Lower lobe of right lung (tissue), 2 donors: ENCODE measurements around the gene ACSS1. TPM values are rescaled to one million over a fixed set of nuclear protein-coding genes. Genes with fewer than 3 reads are reported as not detected.

Source experiments
- ATAC-seq, 2 donors: fragments of 200-7000 bp; cut with Tn5 transposase; one replicate each; pipeline ENCODE4 v1.9.1; 2020 to 2022; ENCODE audit warnings: mild to moderate bottlenecking in 2 of 2, moderate library complexity in 2 of 2
- DNase-seq: peaks from one replicate; pipeline ENCODE4 v3.0.0-alpha.2; 2020
- H3K27ac ChIP-seq: fragments of 200-600 bp; one replicate; pipeline ENCODE4 v1.8.0; 2022
- H3K27me3 ChIP-seq: fragments of 200-600 bp; one replicate; pipeline ENCODE4 v1.8.0; 2022; ENCODE audit warnings: low read depth
- H3K36me3 ChIP-seq: fragments of 200-600 bp; one replicate; pipeline ENCODE4 v1.8.0; 2022; ENCODE audit warnings: mild to moderate bottlenecking
- H3K4me1 ChIP-seq: fragments of 200-600 bp; one replicate; pipeline ENCODE4 v1.8.0; 2022
- H3K4me3 ChIP-seq: fragments of 200-600 bp; one replicate; pipeline ENCODE4 v1.8.0; 2022; ENCODE audit warnings: mild to moderate bottlenecking
- H3K9me3 ChIP-seq: fragments of 200-600 bp; one replicate; pipeline ENCODE4 v1.8.0; 2022
- CTCF ChIP-seq: fragments of 200-600 bp; IDR thresholded peaks from one replicate; pipeline ENCODE4 v1.8.0; 2022; ENCODE audit warnings: antibody characterized with exemption, mild to moderate bottlenecking
- intact Hi-C: fragments of 100-400 bp; cut with DNase I; formaldehyde crosslinking; loops from one replicate; pipeline ENCODE4 v1.11.0; 2022
- total RNA-seq: library from RNA; stranded (reverse); fragmentation: NEBNext Ultra II Directional; extraction: Animal tissue kit (Norgen Biotek cat#: 25700); gene quantifications from one replicate; pipeline ENCODE4 v1.2.1, GENCODE V29; 2021
- donor health status: DM: no; HTN: yes; CAD: no; lungs with severe emphysema.

The ACSS1 gene
- total RNA-seq, 1 donor from 2014 or later: 41.8 TPM

- intact Hi-C loops: no loop called here
- H3K27ac ChIP-seq: peak overlapping the region; percentile 73
- ATAC-seq (no peak), DNase-seq (no peak)
- peaks cover 93% of the 10 kb centered on the region for H3K4me1 ChIP-seq
- no peaks in the 10 kb centered on the region for H3K27me3 ChIP-seq
- no peak overlapping the region for H3K4me3 ChIP-seq
- H3K9me3 ChIP-seq: no peaks in the 10 kb centered on the region
- TF ChIP-seq CTCF: no peak
- H3K36me3 ChIP-seq: no peaks in the 10 kb centered on the region
Measured at GRCh38 chr20:25037288-25038102, 20.4 kb downstream of the ACSS1 start.

DNA sequence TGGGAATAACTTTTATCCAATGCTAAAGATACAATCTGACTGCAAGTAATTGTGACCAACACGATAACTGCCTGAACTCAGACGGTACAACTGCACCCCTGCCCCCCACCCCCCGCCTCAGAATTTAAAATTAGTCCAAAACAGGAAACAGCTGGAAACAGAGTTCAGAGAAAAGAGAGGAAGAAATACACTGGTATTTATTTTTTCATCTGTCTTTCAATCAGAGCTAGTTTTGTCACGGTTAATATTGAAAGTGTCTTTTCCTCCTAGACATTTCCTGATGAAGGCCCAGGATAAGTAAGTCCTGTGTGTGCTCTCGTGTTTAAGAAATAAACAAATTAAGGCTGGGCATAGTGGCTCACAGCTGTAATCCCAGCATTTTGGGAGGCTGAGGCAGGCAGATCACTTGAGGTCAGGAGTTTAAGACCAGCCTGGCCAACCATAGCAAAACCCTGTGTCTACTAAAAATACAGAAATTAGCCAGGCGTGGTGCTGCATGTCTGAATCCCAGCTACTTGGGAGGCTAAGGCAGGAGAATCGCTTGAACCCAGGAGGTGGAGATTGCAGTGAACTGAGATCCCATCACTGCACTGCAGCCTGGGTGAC lies 21.5 kb downstream of the ACSS1 start:
- ATAC-seq (no peak), DNase-seq (no peak)
- H3K27ac ChIP-seq: peak overlapping the region; percentile 73
- H3K4me3 ChIP-seq: no peak overlapping the region
- H3K9me3 ChIP-seq: no peaks in the 10 kb centered on the region
- peaks cover 89% of the 10 kb centered on the region for H3K4me1 ChIP-seq
- no peak for TF ChIP-seq CTCF
- intact Hi-C loops: no loop called here
- H3K27me3 ChIP-seq: no peaks in the 10 kb centered on the region
- no peaks in the 10 kb centered on the region for H3K36me3 ChIP-seq

DNA sequence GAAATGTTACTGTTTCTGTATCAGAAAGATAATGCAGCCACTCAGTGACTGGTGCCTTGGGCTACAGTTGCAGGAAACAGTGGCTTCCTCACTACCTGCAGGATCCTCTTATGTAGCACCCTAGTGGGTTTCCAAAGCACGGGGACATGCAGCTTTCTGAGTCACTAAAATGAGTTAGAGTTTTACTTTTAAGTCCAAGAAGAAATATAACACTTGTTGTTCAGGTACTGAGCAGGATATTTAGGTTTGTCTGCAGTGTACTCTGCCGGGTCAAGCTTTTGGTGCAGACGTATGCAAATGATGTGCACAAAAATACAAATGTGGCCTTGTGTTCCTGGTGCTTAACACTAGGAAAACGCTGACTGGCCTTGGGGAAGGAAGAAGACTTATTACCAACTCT lies 22.0 kb downstream of the ACSS1 start:
- Histone ChIP-seq H3K9me3 (no peaks in the 10 kb centered on the region), H3K36me3 (no peaks in the 10 kb centered on the region), H3K4me1 (peaks cover 84% of the 10 kb centered on the region), H3K4me3 (no peak overlapping the region), H3K27me3 (no peaks in the 10 kb centered on the region), H3K27ac (peak overlapping the region; percentile 13)
- ATAC-seq (no peak), DNase-seq (no peak)
- TF ChIP-seq CTCF: no peak
- intact Hi-C loops: no loop called here

GRCh38 chr20:25033924-25034300 lies 24.0 kb downstream of the ACSS1 start:
- no peaks in the 10 kb centered on the region for H3K27me3 ChIP-seq
- ATAC-seq (peak in 1 of 2 donors; percentile 43), DNase-seq (no peak)
- H3K4me3 ChIP-seq: no peak overlapping the region
- no peak overlapping the region for H3K27ac ChIP-seq
- H3K36me3 ChIP-seq: peaks cover 16% of the 10 kb centered on the region
- H3K4me1 ChIP-seq: peaks cover 64% of the 10 kb centered on the region
- no peak for TF ChIP-seq CTCF
- intact Hi-C loops: no loop called here
- no peaks in the 10 kb centered on the region for H3K9me3 ChIP-seq

DNA sequence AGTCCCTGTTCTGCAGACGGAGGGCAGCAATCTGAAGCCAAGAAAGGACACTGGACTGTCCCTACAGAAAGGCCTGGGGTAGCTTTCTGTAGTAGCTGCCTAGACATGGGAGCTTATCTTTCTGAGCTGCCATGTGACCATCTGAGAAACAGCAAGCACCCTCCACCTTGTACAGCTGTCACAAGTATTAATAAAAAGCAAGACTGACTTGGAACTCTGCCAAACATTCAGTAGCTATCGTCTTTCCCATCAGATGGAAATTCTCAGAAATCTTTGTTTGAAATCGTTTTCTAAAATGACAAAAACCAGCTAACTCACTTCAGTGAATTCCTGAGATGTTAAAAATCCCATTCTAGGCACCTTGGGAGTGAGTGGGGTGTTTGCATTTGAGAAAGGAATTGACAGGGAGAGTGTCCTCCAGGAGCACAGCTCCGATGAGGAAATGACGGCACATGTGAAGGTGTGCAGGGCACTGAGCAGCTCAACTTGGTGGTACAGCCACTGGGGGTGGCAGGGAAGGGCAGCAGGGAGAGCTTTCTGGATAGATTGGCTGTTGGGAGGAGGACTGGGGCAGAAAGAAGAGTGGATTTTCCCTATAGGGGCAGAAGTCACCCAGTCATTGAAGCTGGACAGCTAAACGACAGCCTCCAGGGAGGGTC lies 24.5 kb downstream of the ACSS1 start:
- Histone ChIP-seq H3K4me1 (peaks cover 59% of the 10 kb centered on the region), H3K9me3 (no peaks in the 10 kb centered on the region), H3K36me3 (peaks cover 21% of the 10 kb centered on the region), H3K27ac (no peak overlapping the region), H3K4me3 (no peak overlapping the region), H3K27me3 (no peaks in the 10 kb centered on the region)
- peak; percentile 47 to 51 for ATAC-seq
- peak; percentile 13 for DNase-seq
- intact Hi-C loops: no loop called here
- no peak for TF ChIP-seq CTCF
